RPMI8226 (cell line): ENCODE data around the gene PAPSS2.
A peak's percentile ranks its signal among the peaks of the same experiment; 100 is the strongest.
"Not testable (repeated sequence)": the region's sequence is repeated elsewhere in the genome, so short reads cannot be mapped to it uniquely, and the experiment has no call there.

Source experiments
- DNase-seq: peaks from one replicate; pipeline ENCODE4 v3.0.0-alpha.2; 2015

The PAPSS2 gene

GRCh38 chr10:87712913-87713616 lies 53.4 kb downstream of the PAPSS2 start:
- DNase-seq, result no peak

GRCh38 chr10:87713707-87714106 lies 54.0 kb downstream of the PAPSS2 start:
- DNase-seq, result no peak

- no peak for DNase-seq
Observed at GRCh38 chr10:87715552-87716347, 56.1 kb downstream of the PAPSS2 start.

- no peak for DNase-seq
Observed at GRCh38 chr10:87716348-87716670, 56.6 kb downstream of the PAPSS2 start.

GRCh38 chr10:87720665-87721064 lies 61.0 kb downstream of the PAPSS2 start:
- no peak for DNase-seq

GRCh38 chr10:87721781-87722180 lies 62.1 kb downstream of the PAPSS2 start:
- DNase-seq, result no peak

GRCh38 chr10:87722716-87723115 lies 63.0 kb downstream of the PAPSS2 start:
- DNase-seq, result no peak

GRCh38 chr10:87723500-87723899 lies 63.8 kb downstream of the PAPSS2 start:
- no peak for DNase-seq

- no peak for DNase-seq
Observed at GRCh38 chr10:87724789-87725188, 65.1 kb downstream of the PAPSS2 start.

GRCh38 chr10:87729940-87730339 lies 70.3 kb downstream of the PAPSS2 start:
- DNase-seq, result no peak

GRCh38 chr10:87733081-87733480 lies 73.4 kb downstream of the PAPSS2 start:
- DNase-seq, result no peak

- DNase-seq, result peak; percentile 33
Observed at GRCh38 chr10:87734987-87735827, 75.5 kb downstream of the PAPSS2 start.

GRCh38 chr10:87738253-87738652 lies 78.6 kb downstream of the PAPSS2 start:
- DNase-seq, result not testable (repeated sequence)

- no peak for DNase-seq
Observed at GRCh38 chr10:87739703-87740102, 80.0 kb downstream of the PAPSS2 start.

GRCh38 chr10:87740254-87740655 lies 80.6 kb downstream of the PAPSS2 start:
- no peak for DNase-seq

- not testable (repeated sequence) for DNase-seq
Observed at GRCh38 chr10:87742992-87743610, 83.4 kb downstream of the PAPSS2 start.

GRCh38 chr10:87744606-87745005 lies 84.9 kb downstream of the PAPSS2 start:
- DNase-seq, result no peak

GRCh38 chr10:87746911-87747310 lies 87.2 kb downstream of the PAPSS2 start:
- DNase-seq, result no peak

GRCh38 chr10:87748244-87748643 lies 88.6 kb downstream of the PAPSS2 start:
- DNase-seq, result not testable (repeated sequence)

- no peak for DNase-seq
Observed at GRCh38 chr10:87750001-87750671, 90.5 kb downstream of the PAPSS2 start.

- no peak for DNase-seq
Observed at GRCh38 chr10:87750817-87751216, 91.1 kb downstream of the PAPSS2 start.

GRCh38 chr10:87751274-87751673 lies 91.6 kb downstream of the PAPSS2 start:
- DNase-seq, result no peak

GRCh38 chr10:87752566-87752965 lies 92.9 kb downstream of the PAPSS2 start:
- no peak for DNase-seq
